Ishikawa (cell line): ENCODE data around the gene NOTCH3.

ENCODE experiments used
- CREB1 ChIP-seq: IDR thresholded peaks from 2 replicates; pipeline ENCODE4 v1.6.1; 2012; ENCODE audit warnings: low read depth
- EGR1 ChIP-seq: IDR thresholded peaks from 2 replicates; pipeline ENCODE4 v1.6.1; 2012
- FOXM1 ChIP-seq: IDR thresholded peaks from 2 replicates; pipeline ENCODE4 v1.6.1; 2012; ENCODE audit warnings: low read depth, borderline replicate concordance
- RAD21 ChIP-seq: IDR thresholded peaks from 2 replicates; pipeline ENCODE4 v1.6.1; 2012; ENCODE audit warnings: low read depth
- TEAD4 ChIP-seq: IDR thresholded peaks from 2 replicates; pipeline ENCODE4 v1.6.1; 2012
- YY1 ChIP-seq: IDR thresholded peaks from 2 replicates; pipeline ENCODE4 v1.6.1; 2012; ENCODE audit warnings: low read depth
- ZBTB7A ChIP-seq: IDR thresholded peaks from 2 replicates; pipeline ENCODE4 v1.6.1; 2012; ENCODE audit warnings: low read depth

DNA sequence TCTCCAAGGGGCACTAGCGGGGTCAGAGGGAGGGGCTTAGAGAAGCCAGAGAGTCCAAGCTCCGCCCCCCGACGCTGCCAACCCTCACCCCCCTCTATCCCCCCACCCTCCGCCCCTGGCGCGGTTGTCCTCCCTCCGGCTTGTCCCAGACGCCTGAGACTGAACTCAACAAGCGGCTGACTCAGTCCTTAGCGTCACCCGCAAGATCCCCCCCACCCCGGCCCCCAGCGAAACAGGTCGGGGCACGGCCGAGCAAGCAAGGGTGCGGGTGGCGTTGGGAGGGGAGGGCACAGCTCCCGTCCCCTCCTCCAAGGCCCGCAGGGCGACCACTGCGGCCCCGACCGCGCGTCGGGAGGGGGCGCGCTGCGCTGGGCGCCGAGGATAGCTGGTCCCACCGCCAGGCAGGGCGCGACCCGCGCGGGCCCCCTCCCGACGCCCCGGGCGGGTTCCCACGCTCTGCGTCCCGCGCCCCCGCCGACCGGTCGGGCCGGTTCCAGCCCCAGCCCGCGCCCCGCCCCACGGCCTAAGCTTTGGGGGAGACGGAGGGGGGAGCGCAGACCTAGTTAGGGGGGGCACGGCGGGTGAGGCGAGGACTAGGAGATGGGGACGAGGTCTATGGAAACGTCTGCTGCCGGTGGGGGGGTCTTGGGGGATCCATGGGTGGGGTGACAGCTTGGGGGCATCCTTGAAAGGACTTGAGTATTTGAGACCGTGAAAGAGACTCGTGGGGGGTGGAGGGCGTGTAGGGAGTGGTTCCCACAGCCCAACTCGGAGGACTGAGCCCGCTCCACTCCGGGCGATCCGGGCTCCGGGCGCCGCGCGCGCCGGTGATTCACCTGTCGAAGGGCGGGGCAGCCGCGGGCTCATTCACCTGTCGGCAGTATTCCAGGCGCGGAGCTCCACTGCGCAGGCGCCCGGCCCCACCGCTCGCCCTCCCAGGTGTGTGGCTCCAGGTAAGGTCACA, 5.1 kb downstream of the NOTCH3 start:
- peak; percentile 83 for TF ChIP-seq ZBTB7A
- TF ChIP-seq YY1: no peak; the same call in 1 of the 2 replicates
- TF ChIP-seq EGR1: 0 out of 2 replicates have a peak, but pooled peaks have one; percentile 13
- TF ChIP-seq TEAD4: 0 out of 2 replicates have a peak, but pooled peaks have one; percentile 3
- TF ChIP-seq FOXM1: no peak
- TF ChIP-seq RAD21: peak; percentile 18; the same call in 1 of the 2 replicates
- TF ChIP-seq CREB1: no peak
